Neuronal stem cell (in vitro differentiated cells): ENCODE results near the gene TAF1C.

Experiments
- DNase-seq: peaks from one replicate; pipeline ENCODE4 v3.0.0-alpha.2; 2013; ENCODE audit warnings: low spot score
- H2AFZ ChIP-seq: one replicate; pipeline ENCODE4 v1.6.1; 2013; ENCODE audit warnings: mild to moderate bottlenecking, low read length, inconsistent platforms
- H2AK5ac ChIP-seq: 2 replicates; pipeline ENCODE4 v1.6.1; 2013; ENCODE audit warnings: low read depth, mild to moderate bottlenecking, inconsistent platforms, low read length, moderate library complexity, mixed read lengths
- H2BK120ac ChIP-seq: 2 replicates; pipeline ENCODE4 v1.6.1; 2013; ENCODE audit warnings: low read depth, mild to moderate bottlenecking, inconsistent platforms, low read length, moderate library complexity, mixed read lengths
- H2BK12ac ChIP-seq: one replicate; pipeline ENCODE4 v1.6.1; 2013; ENCODE audit warnings: low read length, inconsistent platforms
- H2BK15ac ChIP-seq: 2 replicates; pipeline ENCODE4 v1.6.1; 2013; ENCODE audit warnings: mild to moderate bottlenecking, low read length, inconsistent platforms, mixed read lengths
- H2BK5ac ChIP-seq: one replicate; pipeline ENCODE4 v1.6.1; 2013; ENCODE audit warnings: inconsistent platforms, mild to moderate bottlenecking, low read length, moderate library complexity
- H3K14ac ChIP-seq: one replicate; pipeline ENCODE4 v1.6.1; 2013; ENCODE audit warnings: low read length, inconsistent platforms
- H3K18ac ChIP-seq: 2 replicates; pipeline ENCODE4 v1.6.1; 2013; ENCODE audit warnings: low read length, inconsistent platforms
- H3K23ac ChIP-seq: 2 replicates; pipeline ENCODE4 v1.6.1; 2013; ENCODE audit warnings: low read depth, mild to moderate bottlenecking, mixed read lengths, low read length, inconsistent platforms; ENCODE audit not compliant: poor library complexity
- H3K27ac ChIP-seq: replicated peaks from 3 replicates; pipeline ENCODE4 v1.5.1; 2013; ENCODE audit warnings: low read length, inconsistent platforms
- H3K27me3 ChIP-seq, 3 experiments: 2 replicates each; pipeline ENCODE4 v1.6.1; 2013; ENCODE audit warnings: low read length in 3 of 3, mild to moderate bottlenecking in 2 of 3, inconsistent platforms in 1 of 3, low read depth in 1 of 3, mixed read lengths in 1 of 3, moderate library complexity in 1 of 3; ENCODE audit not compliant: control insufficient read depth in 3 of 3, insufficient read depth in 3 of 3
- H3K36me3 ChIP-seq, 2 donors: replicated peaks in 1 of 2; 2 replicates each; pipeline ENCODE4 v1.6.1; 2013; ENCODE audit warnings: low read length in 2 of 2; ENCODE audit not compliant: control insufficient read depth in 2 of 2, insufficient read depth in 2 of 2
- H3K4ac ChIP-seq: 2 replicates; pipeline ENCODE4 v1.6.1; 2013; ENCODE audit warnings: inconsistent platforms, mild to moderate bottlenecking, low read length, moderate library complexity
- H3K4me1 ChIP-seq, 2 donors: 1 replicate in 1 of 2; 2 replicates in 1 of 2; pipeline ENCODE4 v1.6.1; 2013; ENCODE audit warnings: low read length in 2 of 2, low read depth in 1 of 2; ENCODE audit not compliant: control insufficient read depth in 2 of 2, insufficient read depth in 1 of 2
- H3K4me2 ChIP-seq: one replicate; pipeline ENCODE4 v1.6.1; 2013; ENCODE audit warnings: mild to moderate bottlenecking, low read length, inconsistent platforms; ENCODE audit not compliant: insufficient read depth, poor library complexity, severe bottlenecking
- H3K4me3 ChIP-seq, 2 donors: 2 replicates each; pipeline ENCODE4 v1.5.1; 2013; ENCODE audit warnings: low read length in 2 of 2, mild to moderate bottlenecking in 2 of 2, inconsistent platforms in 1 of 2, moderate library complexity in 1 of 2
- H3K79me1 ChIP-seq: one replicate; pipeline ENCODE4 v1.6.1; 2013; ENCODE audit warnings: low read depth, mild to moderate bottlenecking, inconsistent platforms, low read length, moderate library complexity
- H3K9ac ChIP-seq: one replicate; pipeline ENCODE4 v1.6.1; 2013; ENCODE audit warnings: mild to moderate bottlenecking, low read depth, low read length, inconsistent platforms; ENCODE audit not compliant: poor library complexity
- H3K9me3 ChIP-seq, 2 donors: replicated peaks in 1 of 2; 2 replicates each; pipeline versions ENCODE3 to v1.6.1; 2013; ENCODE audit warnings: low read length in 2 of 2, mild to moderate bottlenecking in 2 of 2, inconsistent platforms in 1 of 2, low read depth in 1 of 2, mixed read lengths in 1 of 2, moderate library complexity in 1 of 2; ENCODE audit not compliant: control insufficient read depth in 2 of 2, insufficient read depth in 1 of 2
- H4K8ac ChIP-seq: one replicate; pipeline ENCODE4 v1.6.1; 2013; ENCODE audit warnings: low read depth, mild to moderate bottlenecking, inconsistent platforms, low read length, moderate library complexity
- H4K91ac ChIP-seq: one replicate; pipeline ENCODE4 v1.6.1; 2013; ENCODE audit warnings: low read length, low read depth, mild to moderate bottlenecking, inconsistent platforms; ENCODE audit not compliant: poor library complexity
- WGBS, 2 donors: extraction: QIAGEN DNeasy Blood & Tissue Kit; methylation state at CpG; one replicate each; pipeline ENCODE4 v1.1.7; 2013; ENCODE audit warnings: missing lambda C conversion rate in 2 of 2, mixed read lengths in 1 of 2; ENCODE audit not compliant: insufficient read length in 2 of 2, insufficient replicate concordance in 1 of 2; ENCODE audit errors: extremely low coverage in 2 of 2; 5-methylcytosine and 5-hydroxymethylcytosine counted together

TAF1C gene

GRCh38 chr16:84139628-84140258 is 47.1 kb downstream of the TAF1C start:
- Histone ChIP-seq H3K4me1 (peaks cover 15 to 28% of the 10 kb centered on the region in 2 donors), H3K14ac (peak overlapping the region; percentile 32), H4K8ac (no peak overlapping the region), H3K9ac (no peak overlapping the region), H2BK12ac (no peak overlapping the region), H2AK5ac (no peak overlapping the region), H3K23ac (no peak overlapping the region), H3K36me3 (peaks cover 0 to 16% of the 10 kb centered on the region in 2 donors), H4K91ac (no peak overlapping the region), H3K27ac (no peak overlapping the region), H3K18ac (no peak overlapping the region), H2AFZ (no peak overlapping the region), H3K4me3 (no peak overlapping the region), H3K79me1 (peaks cover 10% of the 10 kb centered on the region), H3K9me3 (peaks cover 2 to 14% of the 10 kb centered on the region in 2 donors), H2BK15ac (no peak overlapping the region), H3K4ac (no peak overlapping the region), H2BK5ac (no peak overlapping the region), H3K4me2 (no peak overlapping the region), H3K27me3 (no peaks in the 10 kb centered on the region), H2BK120ac (no peak overlapping the region)
- DNase-seq = no peak
- WGBS, 2 donors = no CpG with 5 or more reads among the region's 6 CpGs

- Histone ChIP-seq H3K27me3 (no peaks in the 10 kb centered on the region), H3K23ac (no peak overlapping the region), H2BK15ac (no peak overlapping the region), H3K9me3 (peaks cover 2 to 14% of the 10 kb centered on the region in 2 donors), H3K27ac (no peak overlapping the region), H4K91ac (no peak overlapping the region), H2AK5ac (no peak overlapping the region), H2BK120ac (no peak overlapping the region), H2BK5ac (no peak overlapping the region), H3K4ac (no peak overlapping the region), H3K79me1 (peaks cover 7% of the 10 kb centered on the region), H3K4me1 (peaks cover 15 to 28% of the 10 kb centered on the region in 2 donors), H4K8ac (no peak overlapping the region), H3K14ac (no peak overlapping the region), H3K18ac (no peak overlapping the region), H3K4me3 (no peak overlapping the region), H3K36me3 (peaks cover 0 to 16% of the 10 kb centered on the region in 2 donors), H3K9ac (no peak overlapping the region), H2BK12ac (no peak overlapping the region), H2AFZ (no peak overlapping the region), H3K4me2 (no peak overlapping the region)
- no CpG with 5 or more reads among the region's 14 CpGs for WGBS, 2 donors
- DNase-seq = no peak
Observed at GRCh38 chr16:84138824-84139627, 47.8 kb downstream of the TAF1C start.

GRCh38 chr16:84138500-84138823 is 48.4 kb downstream of the TAF1C start:
- no peak for DNase-seq
- Histone ChIP-seq H4K91ac (no peak overlapping the region), H3K79me1 (peaks cover 7% of the 10 kb centered on the region), H2AFZ (no peak overlapping the region), H3K9me3 (peaks cover 2 to 14% of the 10 kb centered on the region in 2 donors), H3K23ac (no peak overlapping the region), H3K36me3 (peaks cover 0 to 21% of the 10 kb centered on the region in 2 donors), H3K9ac (no peak overlapping the region), H2BK15ac (no peak overlapping the region), H3K4me3 (no peak overlapping the region), H2BK12ac (no peak overlapping the region), H3K27ac (no peak overlapping the region), H2AK5ac (no peak overlapping the region), H3K4me2 (no peak overlapping the region), H3K14ac (no peak overlapping the region), H2BK5ac (no peak overlapping the region), H3K4me1 (peaks cover 15 to 28% of the 10 kb centered on the region in 2 donors), H2BK120ac (no peak overlapping the region), H4K8ac (no peak overlapping the region), H3K18ac (no peak overlapping the region), H3K4ac (no peak overlapping the region), H3K27me3 (no peaks in the 10 kb centered on the region)
- WGBS, 2 donors = no CpG with 5 or more reads among the region's 2 CpGs

- no peak overlapping the region for H2BK5ac ChIP-seq
- no peak overlapping the region for H3K18ac ChIP-seq
- no peak overlapping the region for H3K4me2 ChIP-seq
- peaks cover 0 to 21% of the 10 kb centered on the region in 2 donors for H3K36me3 ChIP-seq
- H3K4me3 ChIP-seq = no peak overlapping the region
- no peak overlapping the region for H3K9ac ChIP-seq
- H2AFZ ChIP-seq = no peak overlapping the region
- no peak for DNase-seq
- H2BK120ac ChIP-seq = no peak overlapping the region
- peaks cover 15 to 28% of the 10 kb centered on the region in 2 donors for H3K4me1 ChIP-seq
- no peak overlapping the region for H3K14ac ChIP-seq
- no peaks in the 10 kb centered on the region for H3K27me3 ChIP-seq
- no peak overlapping the region for H2AK5ac ChIP-seq
- WGBS, 2 donors = no CpG with 5 or more reads among the region's 7 CpGs
- no peak overlapping the region for H3K4ac ChIP-seq
- H4K91ac ChIP-seq = no peak overlapping the region
- no peak overlapping the region for H3K27ac ChIP-seq
- H2BK15ac ChIP-seq = no peak overlapping the region
- H3K23ac ChIP-seq = no peak overlapping the region
- H3K9me3 ChIP-seq = peaks cover 2 to 10% of the 10 kb centered on the region in 2 donors
- H4K8ac ChIP-seq = no peak overlapping the region
- H3K79me1 ChIP-seq = peaks cover 7% of the 10 kb centered on the region
- no peak overlapping the region for H2BK12ac ChIP-seq
Observed at GRCh38 chr16:84137769-84138357, 49.0 kb downstream of the TAF1C start.
